HG03139 (cell line): ENCODE measurements around the gene OR51L1.
"Not testable (repeated sequence)": the region's sequence is repeated elsewhere in the genome, so short reads cannot be mapped to it uniquely, and the experiment has no call there.

Experiments used
- ATAC-seq: cut with Tn5 transposase; IDR thresholded peaks from one replicate; pipeline ENCODE4 v1.9.1; 2021; ENCODE audit not compliant: unreplicated experiment

The OR51L1 gene

GRCh38 chr11:4994551-4994950 is at the start of gene OR51L1:
TSS of gene OR51L1 (plus strand) at chr11:4994851. CDS start at chr11:4998983, 4,132 bp downstream.
- ATAC-seq = no peak

- ATAC-seq = no peak
Measured at GRCh38 chr11:4947505-4947904, 47.1 kb upstream of the OR51L1 start, which contains the start of gene OR51A4. TSS of gene OR51A4 (minus strand) at chr11:4947605. CDS start at chr11:4947100, 505 bp downstream.

- ATAC-seq = not testable (repeated sequence)
Measured at GRCh38 chr11:4955613-4956012, 39.0 kb upstream of the OR51L1 start, which contains the start of gene OR51A2. TSS of gene OR51A2 (minus strand) at chr11:4955713. CDS start at chr11:4955713, 0 bp downstream.

GRCh38 chr11:4957396-4957795 is 37.3 kb upstream of the OR51L1 start:
- no peak for ATAC-seq

GRCh38 chr11:4960877-4961276 is 33.8 kb upstream of the OR51L1 start:
- ATAC-seq = no peak

- no peak for ATAC-seq
Measured at GRCh38 chr11:4962816-4963215, 31.8 kb upstream of the OR51L1 start.

GRCh38 chr11:4975436-4975835 is 19.2 kb upstream of the OR51L1 start:
- no peak for ATAC-seq

GRCh38 chr11:4979036-4979435 is 15.6 kb upstream of the OR51L1 start:
- ATAC-seq = no peak

- ATAC-seq = no peak
Measured at GRCh38 chr11:4982678-4983077, 12.0 kb upstream of the OR51L1 start.

GRCh38 chr11:4983841-4984240 is 10.8 kb upstream of the OR51L1 start:
- ATAC-seq = no peak

GRCh38 chr11:4991060-4991459 is 3.6 kb upstream of the OR51L1 start:
- no peak for ATAC-seq

GRCh38 chr11:5004424-5005274 is 10.0 kb downstream of the OR51L1 start:
- ATAC-seq = no peak

- ATAC-seq = no peak
Measured at GRCh38 chr11:5007561-5007960, 12.9 kb downstream of the OR51L1 start.

GRCh38 chr11:5011254-5011653 is 16.6 kb downstream of the OR51L1 start:
- no peak for ATAC-seq

- no peak for ATAC-seq
Measured at GRCh38 chr11:5013012-5013411, 18.4 kb downstream of the OR51L1 start.

- no peak for ATAC-seq
Measured at GRCh38 chr11:5021996-5022395, 27.3 kb downstream of the OR51L1 start.

- no peak for ATAC-seq
Measured at GRCh38 chr11:5036669-5037068, 42.0 kb downstream of the OR51L1 start.

GRCh38 chr11:5037926-5038325 is 43.3 kb downstream of the OR51L1 start:
- ATAC-seq = no peak

- ATAC-seq = no peak
Measured at GRCh38 chr11:5038341-5038740, 43.7 kb downstream of the OR51L1 start.

- no peak for ATAC-seq
Measured at GRCh38 chr11:5040876-5041275, 46.2 kb downstream of the OR51L1 start.

- no peak for ATAC-seq
Measured at GRCh38 chr11:5042091-5042490, 47.4 kb downstream of the OR51L1 start.

GRCh38 chr11:5043380-5043779 is 48.7 kb downstream of the OR51L1 start:
- no peak for ATAC-seq

GRCh38 chr11:5046226-5046625 is 51.6 kb downstream of the OR51L1 start, which contains the start of gene OR52J3:
TSS of gene OR52J3 (plus strand) at chr11:5046526. CDS start at chr11:5046526, 0 bp downstream.
- no peak for ATAC-seq
